ENCODE data around the gene JMJD1C. TPM values are rescaled to one million over a fixed set of nuclear protein-coding genes. Genes with fewer than 3 reads are reported as not detected.

Gene JMJD1C
- 100 to 1,000 TPM in 1 of 2 donors, 10 to 100 TPM in 1; 94.6 to 111 TPM for total RNA-seq
- 29.7 TPM for polyA plus RNA-seq (ENCODE audit: insufficient read depth, low read depth, low replicate concordance)
- long read RNA-seq, donor 1, transcript JMJD1C-204 (3 exons, 1,305 nt): major isoform, 5 of 46 reads
- long read RNA-seq, donor 1, partial matches to known transcripts: 41 of 46 reads
- long read RNA-seq, donor 1, other reads (novel, unspliced or antisense): 0 of 46 reads
- long read RNA-seq, donor 2, partial matches to known transcripts: 19 of 33 reads
- long read RNA-seq, donor 2, other reads (novel, unspliced or antisense): 13 of 33 reads

GRCh38 chr10:63465293-63466143 is at the start of gene JMJD1C:
JMJD1C (minus strand) TSS chr10:63465977; CDS start chr10:63465662, 315 bp downstream.
- H3K9me3 ChIP-seq: no peaks in the 10 kb centered on the region
- TF ChIP-seq POLR2A (IDR thresholded peaks at IDR 0.05) (no peak), CTCF (IDR thresholded peaks at IDR 0.05) (no peak)
- peak within 1 kb of the TSS; percentile 89 to 95 for H3K27ac ChIP-seq
- H3K4me1 ChIP-seq: peaks cover 4% of the 10 kb centered on the region
- peak within 1 kb of the TSS; percentile 90 to 93 for H3K4me3 ChIP-seq
- peak; percentile 82 for DNase-seq
- intact Hi-C loops (cut with DNase I; ENCODE audit: low total_unique reads): no loop called here
- WGBS, 2 donors: 0 to 1% methylated on average over 25 to 92 of the region's 99 CpGs
- no peaks in the 10 kb centered on the region for H3K27me3 ChIP-seq
- H3K36me3 ChIP-seq (ENCODE audit: low read depth, missing control alignments): no peaks in the 10 kb centered on the region

GRCh38 chr10:63515002-63515763 is 49.4 kb upstream of the JMJD1C start:
- peak overlapping the region in 1 of 2 donors; percentile 32 for H3K27ac ChIP-seq
- intact Hi-C loops (cut with DNase I; ENCODE audit: low total_unique reads): no loop called here

GRCh38 chr10:63506554-63506953 is 40.8 kb upstream of the JMJD1C start:
- no peak for DNase-seq
- H3K9me3 ChIP-seq: no peaks in the 10 kb centered on the region
- intact Hi-C loops (cut with DNase I; ENCODE audit: low total_unique reads): no loop called here
- H3K36me3 ChIP-seq (ENCODE audit: low read depth, missing control alignments): no peaks in the 10 kb centered on the region
- H3K4me1 ChIP-seq: peaks cover 5% of the 10 kb centered on the region
- 23 to 40% methylated on average over 1 of the region's 1 CpG for WGBS, 2 donors
- no peak overlapping the region for H3K27ac ChIP-seq
- TF ChIP-seq CTCF (IDR thresholded peaks at IDR 0.05) (no peak), POLR2A (IDR thresholded peaks at IDR 0.05) (no peak)
- no peak overlapping the region for H3K4me3 ChIP-seq
- H3K27me3 ChIP-seq: no peaks in the 10 kb centered on the region

More at GRCh38 chr10:63515002-63515763, 49.4 kb upstream of the JMJD1C start:
- no peaks in the 10 kb centered on the region for H3K36me3 ChIP-seq (ENCODE audit: low read depth, missing control alignments)
- WGBS, 2 donors: 47 to 53% methylated on average over 5 of the region's 5 CpGs
- no peaks in the 10 kb centered on the region for H3K27me3 ChIP-seq
- DNase-seq: no peak
- no peak overlapping the region for H3K4me3 ChIP-seq
- no peaks in the 10 kb centered on the region for H3K9me3 ChIP-seq
- TF ChIP-seq CTCF (IDR thresholded peaks at IDR 0.05) (no peak), POLR2A (IDR thresholded peaks at IDR 0.05) (no peak)
- H3K4me1 ChIP-seq: no peaks in the 10 kb centered on the region

- WGBS, 2 donors: 63 to 74% methylated on average over 2 of the region's 2 CpGs
- H3K27me3 ChIP-seq: no peaks in the 10 kb centered on the region
- H3K9me3 ChIP-seq: no peaks in the 10 kb centered on the region
- TF ChIP-seq POLR2A (IDR thresholded peaks at IDR 0.05) (no peak), CTCF (IDR thresholded peaks at IDR 0.05) (no peak)
- H3K27ac ChIP-seq: no peak overlapping the region
- intact Hi-C loops (cut with DNase I; ENCODE audit: low total_unique reads): no loop called here
- H3K4me1 ChIP-seq: peaks cover 5% of the 10 kb centered on the region
- H3K36me3 ChIP-seq (ENCODE audit: low read depth, missing control alignments): no peaks in the 10 kb centered on the region
- no peak overlapping the region for H3K4me3 ChIP-seq
- no peak for DNase-seq
Measured at GRCh38 chr10:63505562-63505961, 39.8 kb upstream of the JMJD1C start.
